Putamen (tissue), 1 donor: ENCODE measurements around the gene ALG6.

Source experiments
- DNase-seq: peaks from one replicate; pipeline ENCODE4 v3.0.0-alpha.2; 2016; ENCODE audit warnings: low spot score

ALG6 gene

GRCh38 chr1:63367215-63368103, at the start of gene ALG6:
ALG6 (plus strand) TSS chr1:63367627; CDS start chr1:63370978, 3,351 bp downstream.
- DNase-seq, result peak; percentile 94

DNA sequence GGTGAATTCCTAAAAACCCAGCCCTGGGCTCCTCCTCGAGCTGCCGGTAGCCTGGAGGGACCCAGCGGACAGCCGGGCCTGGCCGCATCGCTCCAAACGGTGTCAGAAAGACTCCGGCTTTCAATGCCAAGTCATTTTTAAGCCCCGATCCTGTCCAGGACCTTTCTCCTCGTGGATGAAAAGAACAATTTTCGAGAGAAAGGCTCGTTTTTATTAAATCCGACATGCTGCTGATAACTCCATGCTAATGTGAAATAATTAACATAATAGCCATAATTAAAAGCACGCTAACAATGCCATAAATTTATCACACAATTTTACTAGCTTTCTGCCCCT, 49.6 kb upstream of the ALG6 start:
- no peak for DNase-seq

- no peak for DNase-seq
Measured at GRCh38 chr1:63318201-63318979, 49.0 kb upstream of the ALG6 start.

DNA sequence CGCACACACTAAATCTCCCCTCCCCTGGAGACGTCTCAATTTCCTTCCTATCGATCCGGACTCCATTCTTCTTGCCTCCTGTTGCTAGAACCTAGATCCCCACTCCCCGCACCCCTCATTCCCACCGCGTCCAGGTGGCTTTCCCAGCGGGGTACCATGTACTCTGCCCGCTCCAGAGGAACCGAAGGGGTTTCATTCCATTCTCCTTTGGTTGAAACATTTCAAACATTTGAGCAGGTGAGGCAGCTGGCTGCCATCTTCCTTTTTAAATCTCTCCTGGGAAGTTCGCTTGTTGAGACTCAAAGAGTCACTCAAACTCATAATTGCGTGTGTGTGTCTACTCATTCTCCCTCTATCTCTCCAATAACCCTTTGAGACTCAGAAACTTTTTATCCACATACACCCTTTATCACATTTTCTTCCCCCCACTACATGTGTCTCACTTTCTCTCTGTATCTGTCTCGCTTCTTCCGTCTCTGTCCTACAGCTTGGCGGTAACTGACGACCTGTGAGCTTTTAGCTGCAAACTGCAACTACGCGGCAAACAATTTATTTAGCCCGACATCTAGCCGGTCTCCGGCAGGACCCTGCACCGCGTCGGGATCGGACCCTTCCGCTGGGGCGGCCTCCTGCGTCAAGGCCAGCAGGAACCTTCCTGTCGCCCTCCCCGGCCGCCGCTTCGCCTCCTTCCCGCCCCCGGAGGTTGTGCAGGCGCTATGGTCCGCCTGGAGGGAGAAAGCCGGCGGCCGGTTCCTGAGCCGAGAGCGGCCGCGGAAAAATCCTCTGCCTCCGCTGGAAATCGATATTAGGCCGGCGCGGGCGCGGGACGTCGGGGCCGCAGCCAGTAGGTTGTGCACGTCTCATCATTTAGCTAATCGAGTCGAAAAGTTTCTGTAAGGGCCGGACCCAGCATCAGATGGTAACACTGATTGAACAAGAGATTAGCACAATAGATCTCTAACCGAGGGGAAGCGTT, 48.1 kb upstream of the ALG6 start:
- DNase-seq, result no peak

DNA sequence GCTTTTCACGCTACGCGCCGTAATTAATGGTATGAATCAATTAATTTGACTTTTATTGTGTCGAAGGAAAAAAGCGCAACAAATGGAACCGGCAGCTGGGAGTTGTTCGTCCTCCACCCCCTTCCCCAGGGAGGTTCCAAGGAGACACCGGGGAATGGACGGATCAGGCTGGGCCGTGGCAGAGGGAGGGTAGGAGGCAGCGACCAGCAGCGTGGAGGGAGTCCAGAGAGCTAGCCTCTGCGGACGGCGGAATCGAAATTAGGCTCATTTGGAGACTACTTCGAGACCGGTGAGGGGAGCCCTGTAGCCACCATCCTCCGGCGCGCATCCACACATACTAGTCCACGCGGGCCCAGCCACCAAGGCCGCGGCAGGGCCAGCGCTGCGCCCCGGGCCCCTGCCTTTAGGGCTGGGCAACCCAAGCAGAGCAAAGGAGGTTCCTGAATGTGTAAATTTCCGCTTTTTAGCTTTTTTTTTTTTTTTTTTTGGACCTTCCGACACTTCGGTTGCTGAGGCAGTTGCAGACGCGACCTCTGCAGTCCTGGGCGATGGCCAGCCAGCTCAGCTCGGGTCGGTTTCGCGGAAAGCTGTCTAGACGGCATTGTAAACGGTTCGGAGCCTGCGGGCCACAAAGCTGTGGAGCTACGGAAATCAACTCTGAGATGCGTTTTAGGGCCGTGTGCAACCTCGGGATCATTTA, 47.3 kb upstream of the ALG6 start:
- DNase-seq, result no peak

DNA sequence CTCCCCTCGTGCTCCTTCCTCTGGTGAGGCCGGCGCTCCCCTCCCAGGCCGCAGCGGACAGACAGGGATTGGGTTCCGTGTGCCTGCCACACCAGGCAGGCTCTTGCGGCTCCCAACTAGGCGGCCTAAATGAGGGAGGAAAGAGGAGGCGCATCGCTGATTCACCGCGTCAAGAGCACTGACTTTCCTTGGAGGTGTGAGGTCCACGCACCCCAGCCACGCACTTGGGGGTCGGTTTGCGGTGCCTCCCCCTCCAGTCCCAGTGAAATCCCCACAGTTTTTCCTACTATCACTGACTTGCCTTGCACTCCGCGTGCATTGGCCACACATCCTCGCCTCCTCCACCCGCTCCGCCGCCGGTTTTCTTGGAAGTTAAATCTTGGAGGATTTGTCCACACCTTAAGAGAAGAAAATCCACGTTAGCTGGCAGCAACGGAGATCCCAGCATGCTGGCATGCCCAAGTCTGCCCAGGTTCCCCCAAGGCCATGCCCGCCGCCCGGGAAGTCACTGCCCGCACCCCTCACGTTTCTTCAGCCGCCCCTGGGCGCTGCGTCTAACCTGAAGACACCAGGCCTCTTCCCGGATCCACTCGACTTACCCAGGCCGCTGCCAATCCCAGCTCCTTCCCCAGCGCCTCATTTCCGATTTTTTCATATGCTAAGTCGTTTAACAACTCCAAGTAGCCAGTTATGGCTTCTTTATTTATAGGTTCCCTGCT, 46.2 kb upstream of the ALG6 start:
- DNase-seq, result no peak

DNA sequence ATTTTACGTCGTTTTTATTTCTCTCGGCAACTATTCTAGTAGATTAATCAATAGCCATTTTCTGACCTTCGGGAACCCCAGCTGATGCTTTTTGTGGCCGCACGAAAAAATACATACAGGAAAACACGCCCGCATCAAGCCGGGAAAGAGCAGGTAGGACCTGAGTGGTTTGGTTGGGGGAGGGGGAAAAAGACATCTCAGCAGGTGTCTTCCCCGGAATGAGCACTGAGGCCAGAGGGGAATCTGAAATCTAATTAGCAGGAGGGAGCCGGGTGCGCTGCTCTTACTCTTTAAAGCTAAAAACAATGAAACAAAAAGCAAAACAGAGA, 45.7 kb upstream of the ALG6 start:
- no peak for DNase-seq

DNA sequence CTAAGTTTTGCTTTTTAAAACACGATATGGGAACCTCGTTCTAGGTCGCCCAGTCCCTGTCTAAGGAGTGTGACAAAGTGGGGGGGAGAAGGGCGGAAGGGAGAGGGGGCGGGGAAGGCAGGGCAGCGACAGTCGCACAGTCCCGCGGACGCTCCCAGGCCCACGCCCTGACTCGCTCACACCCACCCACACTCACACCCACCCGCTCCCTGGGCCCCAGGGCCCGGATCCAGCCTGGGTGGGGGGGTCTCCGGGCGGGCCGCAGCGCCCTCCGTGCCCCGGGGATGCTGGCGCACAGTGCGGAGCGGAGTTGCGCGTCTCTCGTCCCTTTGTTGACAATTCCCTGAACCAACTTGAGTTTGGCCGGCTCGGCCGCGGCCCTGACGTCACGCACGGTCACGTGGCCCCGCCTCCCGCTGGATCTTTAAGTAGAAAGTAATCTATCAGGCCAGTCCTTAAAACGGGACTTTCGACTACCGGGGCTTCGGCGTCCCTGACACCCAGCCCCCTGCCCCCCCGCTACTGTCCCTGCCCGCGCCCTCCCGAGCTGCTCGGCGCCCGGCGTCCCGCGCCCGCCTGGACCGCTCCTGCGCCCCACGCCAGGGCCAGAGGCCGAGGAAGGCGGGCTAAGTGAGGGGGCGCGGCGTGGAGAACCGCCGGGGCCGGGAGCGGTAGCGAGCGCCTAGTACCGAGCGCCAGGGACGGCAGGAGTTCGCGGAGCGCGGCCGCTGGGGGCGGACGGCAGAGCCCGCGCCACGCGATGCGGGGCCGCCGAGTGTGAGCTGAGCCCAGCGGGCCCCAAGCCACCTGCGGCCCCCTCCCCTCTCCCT, 45.1 kb upstream of the ALG6 start, which contains the start of gene FOXD3:
Gene FOXD3 (plus strand): TSS at position 454 of the 830 bp plus-strand sequence. CDS start 492 bp downstream, outside the sequence.
- DNase-seq, result no peak

DNA sequence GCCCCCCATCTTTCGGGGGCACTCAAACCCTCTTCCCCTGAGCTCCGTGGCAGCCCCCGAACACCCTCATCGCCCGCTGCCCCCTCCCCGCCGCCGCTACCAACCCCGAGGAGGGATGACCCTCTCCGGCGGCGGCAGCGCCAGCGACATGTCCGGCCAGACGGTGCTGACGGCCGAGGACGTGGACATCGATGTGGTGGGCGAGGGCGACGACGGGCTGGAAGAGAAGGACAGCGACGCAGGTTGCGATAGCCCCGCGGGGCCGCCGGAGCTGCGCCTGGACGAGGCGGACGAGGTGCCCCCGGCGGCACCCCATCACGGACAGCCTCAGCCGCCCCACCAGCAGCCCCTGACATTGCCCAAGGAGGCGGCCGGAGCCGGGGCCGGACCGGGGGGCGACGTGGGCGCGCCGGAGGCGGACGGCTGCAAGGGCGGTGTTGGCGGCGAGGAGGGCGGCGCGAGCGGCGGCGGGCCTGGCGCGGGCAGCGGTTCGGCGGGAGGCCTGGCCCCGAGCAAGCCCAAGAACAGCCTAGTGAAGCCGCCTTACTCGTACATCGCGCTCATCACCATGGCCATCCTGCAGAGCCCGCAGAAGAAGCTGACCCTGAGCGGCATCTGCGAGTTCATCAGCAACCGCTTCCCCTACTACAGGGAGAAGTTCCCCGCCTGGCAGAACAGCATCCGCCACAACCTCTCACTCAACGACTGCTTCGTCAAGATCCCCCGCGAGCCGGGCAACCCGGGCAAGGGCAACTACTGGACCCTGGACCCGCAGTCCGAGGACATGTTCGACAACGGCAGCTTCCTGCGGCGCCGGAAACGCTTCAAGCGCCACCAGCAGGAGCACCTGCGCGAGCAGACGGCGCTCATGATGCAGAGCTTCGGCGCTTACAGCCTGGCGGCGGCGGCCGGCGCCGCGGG, 44.2 kb upstream of the ALG6 start:
- no peak for DNase-seq

GRCh38 chr1:63323865-63324778, 43.3 kb upstream of the ALG6 start:
- no peak for DNase-seq

DNA sequence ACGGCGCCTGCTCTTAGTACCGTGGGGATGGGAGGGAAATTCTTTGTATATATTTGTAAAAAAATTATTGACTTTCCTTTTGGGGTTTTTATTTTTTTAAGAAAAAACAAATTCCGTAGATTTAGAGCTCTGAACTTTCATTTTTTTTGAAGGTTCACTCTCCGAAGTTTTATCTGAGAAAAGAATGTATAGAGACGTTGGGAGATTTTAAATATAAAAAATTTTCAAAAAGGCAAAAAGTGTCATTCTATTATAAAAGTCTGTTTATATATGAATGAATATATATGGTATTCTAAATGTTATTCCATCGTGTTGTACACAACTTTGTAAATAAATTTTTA, 42.7 kb upstream of the ALG6 start:
- DNase-seq, result no peak

DNA sequence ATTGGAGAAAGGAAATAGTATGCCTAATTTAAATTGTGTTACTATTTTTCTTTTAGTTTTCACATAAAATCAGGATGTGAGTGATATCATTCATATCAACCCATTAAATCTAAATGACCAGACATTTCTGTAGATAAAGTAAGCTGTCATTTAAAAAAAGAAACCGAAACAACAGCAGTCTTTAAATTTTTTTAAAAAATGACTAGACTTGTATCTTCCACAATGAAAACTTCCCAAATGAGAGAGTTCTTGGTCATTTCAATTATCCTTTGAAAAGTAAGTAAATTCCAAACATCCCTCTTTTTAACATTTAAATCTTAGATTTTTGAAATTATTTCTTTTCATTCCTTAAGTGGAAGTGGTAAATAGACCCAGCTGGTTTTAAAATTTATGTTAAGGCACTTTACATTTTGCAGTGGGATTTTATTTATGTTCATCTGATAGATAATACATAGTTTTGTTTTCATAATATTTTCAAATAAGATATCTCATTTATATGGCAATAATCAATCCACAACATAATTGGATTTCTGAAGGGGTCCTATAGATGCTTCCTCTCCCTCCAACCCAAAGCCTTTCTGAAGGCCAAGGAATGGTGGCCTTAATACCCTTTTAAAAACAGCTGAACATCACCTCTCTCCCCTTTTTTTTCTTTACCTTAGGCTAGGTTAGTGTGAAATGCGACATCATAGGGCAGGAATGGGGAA, 42.0 kb upstream of the ALG6 start:
- no peak for DNase-seq

DNA sequence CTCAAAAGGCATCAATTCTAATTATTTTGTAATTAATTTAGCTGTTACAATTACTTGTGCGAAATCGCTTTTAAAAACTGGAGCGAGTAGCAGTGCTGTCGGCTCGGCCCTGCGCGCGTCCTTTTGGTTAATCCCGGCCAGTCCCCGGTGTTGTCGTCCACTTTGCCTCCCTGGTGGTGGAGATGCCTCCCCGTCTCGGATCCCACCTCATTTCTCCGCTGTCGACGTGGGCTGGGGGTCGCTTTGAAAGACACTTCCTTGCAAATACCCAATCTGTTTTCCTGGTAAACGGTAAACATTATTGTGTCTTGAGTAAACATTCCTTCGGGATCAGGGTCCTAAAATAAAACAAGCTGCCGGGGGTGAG, 41.3 kb upstream of the ALG6 start:
- no peak for DNase-seq

GRCh38 chr1:63326473-63327380, 40.7 kb upstream of the ALG6 start:
- no peak for DNase-seq

DNA sequence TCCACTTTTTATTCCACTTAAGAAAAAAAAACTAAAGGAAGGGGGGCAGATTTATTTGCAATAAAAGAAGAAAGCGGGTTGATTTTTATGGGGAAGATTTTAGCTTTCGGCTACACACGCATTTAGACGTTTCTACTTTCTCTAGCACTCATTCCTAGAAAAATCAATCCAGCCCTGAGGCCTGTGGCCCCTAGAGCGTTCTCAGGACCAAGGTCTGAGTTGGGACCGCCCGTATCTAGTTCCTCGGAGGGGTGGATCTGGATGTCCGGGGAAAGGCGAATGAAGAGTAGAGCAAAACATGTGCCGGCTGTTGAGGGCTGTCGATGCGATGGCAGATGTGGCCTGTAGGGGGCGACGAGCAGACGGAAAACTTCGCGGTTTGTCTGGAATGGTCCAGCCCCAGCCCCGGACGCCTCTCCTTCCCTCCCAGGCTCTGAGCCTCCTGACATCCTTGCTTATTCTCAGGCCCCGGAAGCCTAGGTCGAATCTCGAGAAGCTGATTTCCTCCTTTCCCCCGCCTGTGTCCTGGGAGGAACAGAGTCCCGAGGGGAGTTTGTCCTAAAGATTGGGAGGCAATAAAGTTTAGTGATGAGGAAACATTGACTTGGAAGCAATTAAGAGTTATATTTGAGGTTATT, 39.9 kb upstream of the ALG6 start:
- DNase-seq, result no peak

DNA sequence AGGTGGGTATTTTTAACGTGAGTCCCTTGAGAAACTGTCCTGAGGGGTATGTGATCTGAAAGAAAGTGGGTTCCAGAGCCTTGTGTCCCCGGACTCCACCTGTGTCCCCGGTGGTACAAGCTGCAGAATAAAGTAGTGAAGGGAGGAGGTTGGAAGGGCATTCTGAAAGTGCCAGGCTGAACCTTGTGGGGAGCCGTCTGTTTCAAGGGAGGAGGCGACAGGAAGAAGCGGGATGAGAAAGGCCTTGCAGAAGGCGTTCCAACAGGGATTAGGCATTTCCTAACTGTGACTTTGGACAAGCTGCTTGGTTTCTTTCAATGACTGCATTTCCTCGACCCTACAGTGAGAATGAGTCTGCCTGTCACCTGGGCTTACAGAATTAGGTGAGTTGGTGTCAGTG, 39.3 kb upstream of the ALG6 start:
- DNase-seq, result no peak
